Right lobe of liver (tissue), 6 donors: ENCODE measurements around the gene MED14. TPM values are rescaled to one million over a fixed set of nuclear protein-coding genes. Genes with fewer than 3 reads are reported as not detected.
A peak's percentile ranks its signal among the peaks of the same experiment; 100 is the strongest.

Experiments used
- ATAC-seq, 4 donors: fragments of 200-7000 bp; cut with Tn5 transposase; one replicate each; pipeline ENCODE4 v1.9.1; 2020; ENCODE audit warnings: mild to moderate bottlenecking in 4 of 4, moderate library complexity in 4 of 4
- DNase-seq, 3 donors: peaks; one replicate each; pipeline ENCODE4 v3.0.0-alpha.2; 2020
- H3K27ac ChIP-seq, 3 donors: fragments of 200-600 bp; one replicate each; pipeline ENCODE4 v1.8.0; 2022
- H3K27me3 ChIP-seq, 2 donors: fragments of 200-600 bp; one replicate each; pipeline ENCODE4 v1.8.0; 2022
- H3K36me3 ChIP-seq, 4 donors: fragments of 200-600 bp; sonication (generic) in 1 of 4; one replicate each; pipeline versions ENCODE4 v1.5.1 to v1.8.0; 2017 to 2022; ENCODE audit warnings: control low read depth in 1 of 4
- H3K4me1 ChIP-seq, 4 donors: fragments of 200-600 bp; sonication (generic) in 1 of 4; one replicate each; pipeline versions ENCODE4 v1.5.1 to v1.8.0; 2017 to 2022; ENCODE audit warnings: control low read depth in 1 of 4
- H3K4me3 ChIP-seq, 3 donors: fragments of 200-600 bp; one replicate each; pipeline ENCODE4 v1.8.0; 2022
- H3K9me3 ChIP-seq, 4 donors: fragments of 200-600 bp; sonication (generic) in 1 of 4; one replicate each; pipeline versions ENCODE4 v1.5.1 to v1.8.0; 2017 to 2022; ENCODE audit warnings: control low read depth in 1 of 4
- CTCF ChIP-seq, 4 donors: fragments of 200-600 bp in 3 of 4; fragments of 450-650 bp in 1 of 4; IDR thresholded peaks; one replicate each; pipeline versions ENCODE4 v1.5.1 to v1.8.0; 2016 to 2022; ENCODE audit warnings: antibody characterized with exemption in 4 of 4, mild to moderate bottlenecking in 2 of 4
- POLR2A ChIP-seq: fragments of 450-650 bp; IDR thresholded peaks from one replicate; pipeline ENCODE4 v1.6.1; 2017; ENCODE audit warnings: antibody characterized with exemption, mild to moderate bottlenecking
- WGBS: methylation state at CpG from one replicate; pipeline ENCODE4 v1.1.6; 2018; ENCODE audit warnings: low coverage, low lambda C conversion rate; ENCODE audit not compliant: insufficient coverage; ENCODE audit errors: missing lambda C conversion rate; 5-methylcytosine and 5-hydroxymethylcytosine counted together
- intact Hi-C, 2 donors: fragments of 100-400 bp; cut with DNase I; formaldehyde crosslinking; loops; one replicate each; pipeline versions ENCODE4 v1.11.2 to v1.14.1; 2022
- total RNA-seq, 6 experiments: library from RNA; depleted of rRNA in 2 of 6; stranded (reverse); fragments of >200 nt in 2 of 6; fragmentation: NEBNext Ultra II Directional in 3 of 6; extraction: Animal tissue kit (Norgen Biotek cat#: 25700) in 3 of 6; gene quantifications; one replicate each; pipeline versions ENCODE4 v1.1.0 to v1.2.4, GENCODE V29; 2016 to 2023
- donor health status: DM: no; HTN: yes; CAD: no.
- donor health status: DM: no; HTN: no; CAD: no.
- donor health status: DM: no; HTN: no; CAD: no.
- donor health status: DM: no; HTN: yes; CAD: no.
- donor health status: DM: no; HTN: yes; CAD: no.

Gene MED14
- total RNA-seq, 6 experiments from 2014 or later: 13.6 to 28.4 (median 24.2) TPM

GRCh38 chrX:40671126-40671525, 64.2 kb downstream of the MED14 start:
- DNase-seq: peak in 1 of 3 donors; percentile 51
- 29% methylated on average over 6 of the region's 6 CpGs for whole genome bisulfite sequencing

GRCh38 chrX:40663880-40664630, 71.3 kb downstream of the MED14 start:
- H3K27ac ChIP-seq: peak overlapping the region in 2 of 3 donors; percentile 10 to 36
- intact Hi-C loops: no loop called here
- DNase-seq (no peak), ATAC-seq (peak; percentile 67 to 83 (median 74))
- WGBS: 44% methylated on average over 6 of the region's 6 CpGs
- TF ChIP-seq POLR2A: no peak
- TF ChIP-seq CTCF (IDR thresholded peaks at IDR 0.05): peak; percentile 9 to 28 (median 20)
- H3K4me1 ChIP-seq: peaks cover 0 to 5% (median 0%) of the 10 kb centered on the region in 4 donors
- H3K9me3 ChIP-seq: no peaks in the 10 kb centered on the region
- H3K36me3 ChIP-seq: peaks cover 0 to 10% (median 2%) of the 10 kb centered on the region in 4 donors
- H3K27me3 ChIP-seq: no peaks in the 10 kb centered on the region
- H3K4me3 ChIP-seq: no peak overlapping the region

More at GRCh38 chrX:40671126-40671525, 64.2 kb downstream of the MED14 start:
- intact Hi-C loops: no loop called here
- TF ChIP-seq POLR2A: no peak
- peak in 3 of 4 donors; percentile 5 to 25 (median 20) for TF ChIP-seq CTCF (IDR thresholded peaks at IDR 0.05)
- H3K27ac ChIP-seq: peak overlapping the region in 2 of 3 donors; percentile 31 to 49
- H3K4me3 ChIP-seq: no peak overlapping the region
- peak; percentile 85 to 91 (median 90) for ATAC-seq
- peaks cover 0 to 10% (median 0%) of the 10 kb centered on the region in 4 donors for H3K4me1 ChIP-seq
- no peaks in the 10 kb centered on the region for H3K9me3 ChIP-seq
- H3K27me3 ChIP-seq: no peaks in the 10 kb centered on the region
- H3K36me3 ChIP-seq: peaks cover 0 to 18% (median 0%) of the 10 kb centered on the region in 4 donors

GRCh38 chrX:40663078-40663740, 72.1 kb downstream of the MED14 start:
- no peak for DNase-seq
- Histone ChIP-seq H3K36me3 (peaks cover 0 to 10% (median 2%) of the 10 kb centered on the region in 4 donors), H3K9me3 (no peaks in the 10 kb centered on the region), H3K4me3 (no peak overlapping the region), H3K27me3 (no peaks in the 10 kb centered on the region), H3K4me1 (peaks cover 0 to 5% (median 0%) of the 10 kb centered on the region in 4 donors), H3K27ac (peak overlapping the region in 2 of 3 donors; percentile 15 to 33)
- peak; percentile 14 to 40 (median 36) for ATAC-seq
- intact Hi-C loops: no loop called here
- no peak for TF ChIP-seq CTCF (IDR thresholded peaks at IDR 0.05)
- no peak for TF ChIP-seq POLR2A
- WGBS: 86% methylated on average over 2 of the region's 3 CpGs

- TF ChIP-seq CTCF (IDR thresholded peaks at IDR 0.05) (no peak), POLR2A (no peak)
- Histone ChIP-seq H3K27ac (no peak overlapping the region), H3K36me3 (peaks cover 0 to 14% (median 2%) of the 10 kb centered on the region in 4 donors), H3K4me1 (peaks cover 0 to 5% (median 0%) of the 10 kb centered on the region in 4 donors), H3K4me3 (no peak overlapping the region), H3K9me3 (no peaks in the 10 kb centered on the region), H3K27me3 (no peaks in the 10 kb centered on the region)
- ATAC-seq (no peak), DNase-seq (no peak)
- intact Hi-C loops: no loop called here
- WGBS: 93% methylated on average over 2 of the region's 2 CpGs
These were observed 73.9 kb downstream of the MED14 start for GRCh38 chrX:40661489-40661888.
